Measurements from ENCODE around the gene ADAMTS9.

DNA sequence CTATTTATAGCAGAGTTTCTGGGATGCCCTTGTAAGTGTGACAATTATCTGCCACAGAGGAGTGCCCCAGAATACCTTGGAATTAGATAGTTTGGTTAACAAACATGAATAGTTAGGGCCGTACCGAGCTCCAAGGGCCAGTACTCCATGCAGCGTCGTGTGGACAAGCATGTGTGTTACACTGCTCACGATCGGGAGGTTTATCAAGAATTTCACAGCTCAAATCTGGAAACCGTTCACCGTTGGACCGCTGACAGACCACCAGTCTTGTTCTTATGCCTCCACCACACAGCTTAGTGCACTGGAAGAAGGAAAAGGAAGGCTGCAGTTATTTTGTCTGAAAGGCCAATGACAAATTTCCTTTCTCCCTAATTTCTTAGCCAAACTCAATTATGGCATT, 93.7 kb downstream of the ADAMTS9 start:
- TF ChIP-seq, protein P1, sequence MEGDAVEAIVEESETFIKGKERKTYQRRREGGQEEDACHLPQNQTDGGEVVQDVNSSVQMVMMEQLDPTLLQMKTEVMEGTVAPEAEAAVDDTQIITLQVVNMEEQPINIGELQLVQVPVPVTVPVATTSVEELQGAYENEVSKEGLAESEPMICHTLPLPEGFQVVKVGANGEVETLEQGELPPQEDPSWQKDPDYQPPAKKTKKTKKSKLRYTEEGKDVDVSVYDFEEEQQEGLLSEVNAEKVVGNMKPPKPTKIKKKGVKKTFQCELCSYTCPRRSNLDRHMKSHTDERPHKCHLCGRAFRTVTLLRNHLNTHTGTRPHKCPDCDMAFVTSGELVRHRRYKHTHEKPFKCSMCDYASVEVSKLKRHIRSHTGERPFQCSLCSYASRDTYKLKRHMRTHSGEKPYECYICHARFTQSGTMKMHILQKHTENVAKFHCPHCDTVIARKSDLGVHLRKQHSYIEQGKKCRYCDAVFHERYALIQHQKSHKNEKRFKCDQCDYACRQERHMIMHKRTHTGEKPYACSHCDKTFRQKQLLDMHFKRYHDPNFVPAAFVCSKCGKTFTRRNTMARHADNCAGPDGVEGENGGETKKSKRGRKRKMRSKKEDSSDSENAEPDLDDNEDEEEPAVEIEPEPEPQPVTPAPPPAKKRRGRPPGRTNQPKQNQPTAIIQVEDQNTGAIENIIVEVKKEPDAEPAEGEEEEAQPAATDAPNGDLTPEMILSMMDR (IDR thresholded peaks at IDR 0.05; ENCODE audit: insufficient read depth, low read length, poor library complexity, severe bottlenecking): no peak
- no peak for TF ChIP-seq EZH2phosphoT487 (conservative IDR thresholded peaks at IDR 0.05; ENCODE audit: low read length)

Measured in SU-DHL-6 (cell line).